GOT3 (cell line): ENCODE results near the gene IBTK.
"Not testable (repeated sequence)": the region's sequence is repeated elsewhere in the genome, so short reads cannot be mapped to it uniquely, and the experiment has no call there.

Experiments used
- DNase-seq: peaks from one replicate; lab custom pipeline; 2025; ENCODE audit warnings: mixed read lengths; lab: John Stamatoyannopoulos, UW

Gene IBTK

GRCh38 chr6:82178077-82178758 lies 69.3 kb downstream of the IBTK start:
- no peak for DNase-seq

- DNase-seq: no peak
Observed at GRCh38 chr6:82176616-82177015, 70.9 kb downstream of the IBTK start.

GRCh38 chr6:82172594-82172993 lies 75.0 kb downstream of the IBTK start:
- DNase-seq: no peak

- DNase-seq: no peak
Observed at GRCh38 chr6:82169138-82169876, 78.2 kb downstream of the IBTK start.

- no peak for DNase-seq
Observed at GRCh38 chr6:82166493-82166892, 81.1 kb downstream of the IBTK start.

GRCh38 chr6:82160255-82160990 lies 87.1 kb downstream of the IBTK start:
- no peak for DNase-seq

- not testable (repeated sequence) for DNase-seq
Observed at GRCh38 chr6:82152786-82153185, 94.8 kb downstream of the IBTK start.

DNA sequence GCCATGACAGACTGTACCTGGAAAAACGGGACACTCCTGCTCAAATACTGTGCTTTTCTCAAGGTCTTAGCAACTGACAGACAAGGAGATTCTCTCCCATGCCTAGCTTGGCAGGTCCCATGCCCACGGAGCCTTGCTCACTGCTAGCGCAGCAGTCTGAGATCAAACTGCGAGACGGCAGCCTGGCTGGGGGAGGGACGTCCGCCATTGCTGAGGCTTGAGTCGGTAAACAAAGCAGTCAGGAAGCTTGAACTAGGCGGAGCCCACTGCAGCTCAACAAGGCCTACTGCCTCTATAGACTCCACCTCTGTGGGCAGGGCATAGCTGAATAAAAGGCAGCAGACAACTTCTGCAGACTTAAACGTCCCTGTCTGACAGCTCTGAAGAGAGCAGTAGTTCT lies 96.4 kb downstream of the IBTK start:
- not testable (repeated sequence) for DNase-seq

DNA sequence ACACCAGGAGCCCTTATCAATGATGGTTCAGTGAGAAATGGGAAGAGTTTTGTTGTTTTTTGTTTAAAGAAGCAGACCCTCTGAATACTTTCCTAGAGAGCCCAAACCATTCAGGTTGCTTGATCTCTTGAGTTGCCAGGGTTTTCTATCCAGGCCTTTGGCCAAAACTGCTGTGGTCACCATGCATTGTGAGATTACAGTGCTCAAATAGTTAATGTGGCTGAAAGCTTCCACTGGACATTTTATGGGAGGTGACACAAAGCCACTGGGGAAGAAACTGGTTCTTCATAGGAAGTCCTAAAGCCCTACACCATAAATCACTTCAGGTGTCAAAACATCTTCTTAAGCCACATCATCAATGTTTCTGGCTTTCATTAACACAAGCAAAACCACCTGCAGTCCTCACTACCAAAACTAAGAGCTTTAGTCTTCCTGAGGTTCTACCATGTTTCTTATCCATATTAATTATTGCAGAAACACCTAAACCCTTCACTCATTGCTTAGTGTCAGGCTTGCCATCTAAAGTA lies 101.6 kb downstream of the IBTK start:
- no peak for DNase-seq

DNA sequence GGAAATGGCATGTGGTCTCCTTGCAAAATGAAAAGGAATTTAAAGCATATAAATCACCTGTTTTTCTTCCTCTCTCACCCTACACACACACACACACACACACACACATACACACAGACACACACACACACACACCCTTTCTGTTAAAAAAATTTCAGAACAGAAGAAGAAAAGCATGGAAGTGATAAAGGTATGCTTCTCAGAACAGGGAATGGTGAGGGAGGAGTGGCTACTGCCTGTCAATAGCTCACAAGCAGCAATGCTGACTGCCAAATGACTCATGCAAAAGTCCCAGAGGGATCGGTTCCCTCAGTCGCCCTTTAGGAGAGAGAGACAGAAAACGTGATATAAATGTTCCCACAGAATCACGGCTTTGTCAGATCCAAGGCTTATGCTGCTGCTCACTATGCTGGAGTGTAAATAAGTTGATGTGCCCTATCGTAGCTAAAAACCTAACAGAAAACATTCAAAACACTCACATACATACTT lies 102.6 kb downstream of the IBTK start:
- peak; percentile 10 for DNase-seq

GRCh38 chr6:82144007-82144851 lies 103.3 kb downstream of the IBTK start:
- peak; percentile 45 for DNase-seq

GRCh38 chr6:82143041-82143481 lies 104.5 kb downstream of the IBTK start:
- DNase-seq: no peak

DNA sequence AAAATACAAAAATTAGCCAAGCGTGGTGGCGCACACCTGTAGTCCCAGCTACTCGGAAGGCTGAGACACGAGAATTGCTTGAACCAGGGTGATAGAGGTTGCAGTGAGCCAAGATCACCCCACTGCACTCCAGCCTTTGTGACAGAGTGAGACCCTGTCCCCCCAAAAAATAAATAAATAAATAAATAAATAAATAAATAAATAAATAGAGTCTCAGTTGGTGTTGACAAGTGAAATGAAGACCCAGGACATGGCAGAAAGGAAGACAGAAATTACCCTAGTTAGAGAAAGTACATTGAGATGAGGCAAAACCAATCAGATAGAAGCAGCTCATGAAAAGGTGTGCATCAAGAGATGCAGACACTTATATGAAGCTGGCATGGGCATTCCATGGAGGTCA lies 105.0 kb downstream of the IBTK start:
- no peak for DNase-seq

DNA sequence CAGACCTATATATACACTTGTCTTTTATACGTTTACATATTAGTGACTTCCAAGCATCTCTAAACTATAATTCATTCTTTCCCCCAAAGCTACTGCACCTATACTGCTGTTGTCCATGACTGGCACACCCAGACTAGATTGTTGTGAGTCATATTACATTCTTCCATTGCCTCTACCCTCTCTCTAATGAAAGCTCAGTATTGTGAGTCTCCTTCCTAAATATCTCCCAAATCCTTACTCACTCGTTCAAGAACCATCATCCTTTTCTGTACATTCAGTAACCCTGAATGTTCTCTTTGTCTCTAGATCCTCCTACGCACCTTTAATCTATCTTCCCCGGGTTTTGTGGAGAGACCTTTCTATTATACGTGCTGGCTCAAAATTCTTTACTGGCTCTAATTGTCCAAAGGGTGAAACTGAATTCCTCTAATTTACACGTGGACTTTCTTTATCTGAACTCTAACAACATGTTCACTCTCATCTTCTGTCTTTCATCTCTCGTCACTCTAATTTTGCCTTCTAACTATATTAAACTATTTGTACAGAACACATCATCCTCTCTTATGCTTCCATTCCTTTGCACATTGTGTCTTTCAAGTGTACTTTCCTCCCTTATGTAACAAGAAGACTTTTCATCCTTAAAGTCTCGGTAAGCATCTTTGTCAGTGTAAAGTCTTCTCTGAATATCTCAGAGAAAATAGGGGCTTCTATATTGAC lies 109.3 kb downstream of the IBTK start:
- no peak for DNase-seq

DNA sequence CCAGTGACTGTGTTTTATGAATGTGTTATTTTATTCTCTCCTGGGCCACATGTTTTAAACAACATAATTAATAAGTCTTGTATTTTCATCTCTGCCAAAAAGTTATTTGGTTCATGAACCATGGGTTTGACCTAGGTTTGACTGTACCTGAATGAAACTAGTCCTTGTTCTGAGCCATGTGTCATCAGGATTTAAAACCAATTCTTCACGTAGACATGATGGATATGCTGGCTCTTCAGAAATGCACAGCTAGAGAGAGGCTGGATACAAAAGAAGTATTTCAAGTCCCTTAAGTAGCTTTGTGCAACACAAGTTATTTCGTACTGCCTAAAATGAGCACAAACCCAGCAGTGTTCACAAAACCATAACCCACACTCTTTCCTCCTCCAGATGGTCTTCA lies 116.1 kb downstream of the IBTK start:
- DNase-seq: no peak

DNA sequence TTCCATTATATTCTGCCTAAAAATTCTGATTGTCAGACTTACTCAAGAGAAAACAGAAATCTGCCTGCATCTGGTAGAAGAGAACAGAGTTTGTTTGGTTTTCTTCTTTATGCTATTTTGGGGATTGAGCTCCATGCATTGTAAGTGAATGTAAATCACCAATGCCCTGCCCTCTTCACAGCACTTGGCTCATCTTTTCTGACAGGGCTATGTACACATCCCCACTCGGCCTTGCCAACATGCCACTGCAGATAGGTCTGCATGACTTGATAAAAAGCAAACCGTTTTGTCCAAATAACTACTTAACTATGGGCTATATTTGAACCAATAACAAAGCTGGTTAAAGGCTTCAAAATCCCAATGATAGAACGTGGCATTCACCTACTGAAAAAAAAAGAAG lies 117.7 kb downstream of the IBTK start:
- no peak for DNase-seq

GRCh38 chr6:82128973-82129372 lies 118.6 kb downstream of the IBTK start:
- not testable (repeated sequence) for DNase-seq

- DNase-seq: no peak
Observed at GRCh38 chr6:82123632-82124031, 123.9 kb downstream of the IBTK start.
